ENCODE data around the gene LTC4S.
A peak's percentile ranks its signal among the peaks of the same experiment; 100 is the strongest.
"Not testable (repeated sequence)": the region's sequence is repeated elsewhere in the genome, so short reads cannot be mapped to it uniquely, and the experiment has no call there.

The LTC4S gene

DNA sequence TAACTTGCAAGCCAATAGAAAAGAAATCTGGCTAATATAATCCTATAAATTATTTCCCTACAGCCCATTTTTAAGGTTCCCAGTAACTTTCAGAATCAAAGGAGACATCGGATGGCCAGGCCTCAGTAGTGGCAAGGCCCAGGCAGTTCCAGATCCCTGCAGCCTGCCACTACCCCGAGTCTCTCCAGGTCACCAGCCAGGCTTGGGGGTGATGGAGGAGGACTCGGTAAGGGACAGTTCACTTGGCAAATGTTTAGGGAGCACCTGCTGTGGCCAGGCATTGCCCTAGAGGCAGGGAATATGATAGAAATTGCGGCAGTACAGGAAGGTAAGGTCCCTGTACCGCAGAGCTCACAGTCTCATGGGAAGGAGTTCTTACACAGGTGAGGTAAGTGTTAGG lies 15.2 kb upstream of the LTC4S start:
- TF ChIP-seq ZNF274 (IDR thresholded peaks at IDR 0.05; ENCODE audit: low read depth, low read length): no peak
- H3K4me3 ChIP-seq (ENCODE audit: low read length): no peak overlapping the region

DNA sequence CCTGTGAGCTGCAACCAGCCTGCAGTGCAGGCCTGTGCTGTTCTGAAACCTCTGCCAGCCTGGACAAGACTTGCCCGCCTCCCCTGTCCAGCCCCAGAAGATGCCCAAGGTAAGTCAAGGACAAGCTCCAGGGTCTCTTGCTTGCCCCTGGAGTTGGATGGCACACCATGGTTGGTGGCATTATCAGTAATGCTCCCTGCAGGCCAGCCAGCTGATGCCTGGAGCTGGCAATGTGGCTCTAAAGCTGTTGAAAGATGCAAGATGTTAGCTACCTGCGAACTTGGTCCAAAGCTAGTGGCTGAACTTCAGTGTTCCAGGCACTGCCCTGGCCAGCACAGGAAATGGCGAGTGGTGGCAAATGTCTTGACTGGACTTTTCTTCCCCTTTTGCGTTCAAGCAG lies 14.0 kb upstream of the LTC4S start:
- no peak overlapping the region for H3K4me3 ChIP-seq (ENCODE audit: low read length)
- TF ChIP-seq ZNF274 (IDR thresholded peaks at IDR 0.05; ENCODE audit: low read depth, low read length): no peak

DNA sequence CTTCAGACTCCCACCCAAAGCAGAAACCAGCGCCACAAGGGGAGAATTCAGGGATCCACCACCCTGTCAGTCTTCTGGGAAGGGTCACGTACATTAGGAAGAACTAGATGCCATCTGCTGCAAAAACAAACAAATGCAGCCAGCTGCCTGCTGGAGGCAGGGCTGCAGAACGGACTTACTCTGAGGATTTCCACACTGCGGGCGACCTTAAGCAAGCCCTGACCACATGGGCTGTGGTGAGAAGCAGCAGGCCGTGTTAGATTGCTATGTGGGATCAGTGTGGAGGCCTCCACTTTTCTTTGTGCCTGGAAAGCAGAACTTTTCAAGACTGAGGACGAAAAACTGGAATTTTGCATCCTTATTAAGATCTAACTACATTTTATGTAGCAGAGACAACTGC lies 13.4 kb upstream of the LTC4S start:
- TF ChIP-seq ZNF274 (IDR thresholded peaks at IDR 0.05; ENCODE audit: low read depth, low read length): no peak
- H3K4me3 ChIP-seq (ENCODE audit: low read length): no peak overlapping the region

DNA sequence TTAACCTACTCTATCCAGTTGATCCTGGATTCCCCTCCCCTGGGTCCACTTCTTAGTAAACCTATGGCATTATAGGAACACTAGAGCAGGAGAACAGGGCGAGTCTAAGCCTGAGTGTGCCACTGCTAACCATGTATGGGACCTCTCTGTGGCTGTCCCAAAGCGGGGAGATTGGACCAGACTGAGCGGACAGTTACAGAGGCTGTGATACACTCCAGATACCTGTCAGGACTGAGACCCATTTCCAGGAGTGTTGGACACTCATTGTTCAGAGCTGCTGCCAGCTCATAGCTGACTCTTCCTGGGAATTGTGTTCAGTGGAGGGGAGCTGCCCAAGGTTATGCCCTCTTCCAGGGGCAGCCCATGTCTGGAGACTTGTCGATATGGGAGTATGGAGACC lies 11.9 kb upstream of the LTC4S start:
- no peak for TF ChIP-seq ZNF274 (IDR thresholded peaks at IDR 0.05; ENCODE audit: low read depth, low read length)
- no peak overlapping the region for H3K4me3 ChIP-seq (ENCODE audit: low read length)

DNA sequence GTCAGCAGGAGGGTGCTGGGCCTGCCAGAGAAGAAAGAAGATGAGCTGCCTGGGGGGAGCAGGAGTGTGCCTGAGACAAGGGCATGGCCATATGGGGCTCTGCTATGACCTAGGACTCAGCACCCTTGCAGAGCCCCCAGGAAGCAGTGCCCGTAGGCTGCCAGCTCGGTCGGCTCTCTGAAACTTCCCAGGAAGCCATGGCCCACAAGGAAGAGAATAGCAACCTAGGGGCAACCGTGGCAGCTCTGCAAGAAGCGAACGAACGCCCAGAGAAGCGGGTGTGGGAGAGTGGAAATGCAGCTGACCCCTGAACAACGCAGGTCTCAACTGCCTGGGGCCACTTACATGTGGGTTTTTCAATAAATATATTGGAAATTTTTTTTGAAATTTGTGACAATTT lies 10.7 kb upstream of the LTC4S start:
- no peak overlapping the region for H3K4me3 ChIP-seq (ENCODE audit: low read length)
- TF ChIP-seq ZNF274 (IDR thresholded peaks at IDR 0.05; ENCODE audit: low read depth, low read length): no peak

DNA sequence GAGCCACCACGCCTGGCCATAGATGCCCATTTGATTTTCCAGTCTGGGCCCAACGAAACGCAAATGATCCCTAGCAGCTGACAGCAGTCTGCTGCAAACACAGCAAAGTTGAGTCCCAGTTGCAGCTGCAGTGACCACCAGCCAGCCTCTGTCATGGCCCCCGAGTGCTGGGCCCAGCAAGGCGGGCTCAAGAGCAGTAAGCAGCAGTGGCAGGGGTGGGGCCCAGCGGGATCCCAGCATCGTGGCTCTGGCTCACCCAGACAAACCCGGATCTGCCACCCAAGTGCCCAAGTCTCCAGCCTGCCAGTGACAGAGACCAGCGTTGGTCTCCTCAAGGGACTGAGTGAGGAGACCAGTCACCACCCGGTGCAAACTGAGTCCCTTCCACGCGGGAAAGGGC lies 6.9 kb upstream of the LTC4S start:
- no peak overlapping the region for H3K4me3 ChIP-seq (ENCODE audit: low read length)
- no peak for TF ChIP-seq ZNF274 (IDR thresholded peaks at IDR 0.05; ENCODE audit: low read depth, low read length)

DNA sequence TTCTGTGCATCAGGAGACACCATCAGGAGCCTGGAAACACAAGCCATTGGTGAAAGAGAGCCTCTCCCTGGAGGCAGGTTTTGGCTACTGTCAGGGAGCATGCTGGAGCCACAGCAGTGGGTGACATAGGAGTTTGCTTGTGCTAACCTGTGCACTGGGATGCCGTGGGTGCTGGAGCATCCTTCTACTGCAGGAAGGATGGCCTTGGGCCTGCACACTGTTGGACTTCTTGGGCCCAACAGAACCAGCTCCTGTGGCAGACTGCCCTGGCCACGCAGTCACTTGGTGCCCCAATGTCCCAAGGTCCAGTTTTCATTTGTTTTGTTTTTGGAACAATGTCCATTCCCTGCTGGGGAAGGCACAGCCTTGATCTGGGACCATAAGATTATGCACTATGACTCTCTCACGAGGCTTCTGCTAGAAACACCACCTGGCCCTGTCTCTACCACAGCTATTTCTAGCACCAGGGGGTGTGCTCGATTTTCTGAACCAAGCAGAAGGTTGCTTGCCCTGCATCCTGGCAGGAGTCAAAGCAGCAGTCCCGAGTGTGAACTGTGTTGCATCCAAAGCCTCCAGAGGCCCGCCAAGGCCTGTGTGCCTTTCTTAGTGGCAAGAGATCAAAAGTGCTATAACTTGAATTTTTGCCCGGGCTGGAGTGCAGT lies 5.5 kb upstream of the LTC4S start:
- no peak overlapping the region for H3K4me3 ChIP-seq (ENCODE audit: low read length)
- TF ChIP-seq ZNF274 (IDR thresholded peaks at IDR 0.05; ENCODE audit: low read depth, low read length): no peak

DNA sequence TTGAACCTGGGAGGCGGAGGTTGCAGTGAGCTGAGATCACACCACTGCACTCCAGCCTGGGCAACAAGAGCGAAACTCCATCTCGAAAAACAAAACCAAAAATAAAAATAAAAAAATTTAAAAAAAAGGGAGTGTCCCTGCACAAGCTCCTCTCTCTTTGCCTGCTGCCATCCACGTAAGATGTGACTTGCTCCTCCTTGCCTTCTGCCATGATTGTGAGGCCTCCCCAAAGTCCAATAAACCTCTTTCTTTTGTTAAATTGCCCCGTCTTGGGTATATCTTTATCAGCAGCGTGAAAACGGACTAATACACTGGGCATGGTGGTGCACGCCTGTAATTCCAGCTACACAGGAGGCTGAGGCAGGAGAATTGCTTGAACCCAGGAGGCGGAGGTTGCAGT lies 4.5 kb upstream of the LTC4S start:
- H3K4me3 ChIP-seq (ENCODE audit: low read length): not testable (repeated sequence)

DNA sequence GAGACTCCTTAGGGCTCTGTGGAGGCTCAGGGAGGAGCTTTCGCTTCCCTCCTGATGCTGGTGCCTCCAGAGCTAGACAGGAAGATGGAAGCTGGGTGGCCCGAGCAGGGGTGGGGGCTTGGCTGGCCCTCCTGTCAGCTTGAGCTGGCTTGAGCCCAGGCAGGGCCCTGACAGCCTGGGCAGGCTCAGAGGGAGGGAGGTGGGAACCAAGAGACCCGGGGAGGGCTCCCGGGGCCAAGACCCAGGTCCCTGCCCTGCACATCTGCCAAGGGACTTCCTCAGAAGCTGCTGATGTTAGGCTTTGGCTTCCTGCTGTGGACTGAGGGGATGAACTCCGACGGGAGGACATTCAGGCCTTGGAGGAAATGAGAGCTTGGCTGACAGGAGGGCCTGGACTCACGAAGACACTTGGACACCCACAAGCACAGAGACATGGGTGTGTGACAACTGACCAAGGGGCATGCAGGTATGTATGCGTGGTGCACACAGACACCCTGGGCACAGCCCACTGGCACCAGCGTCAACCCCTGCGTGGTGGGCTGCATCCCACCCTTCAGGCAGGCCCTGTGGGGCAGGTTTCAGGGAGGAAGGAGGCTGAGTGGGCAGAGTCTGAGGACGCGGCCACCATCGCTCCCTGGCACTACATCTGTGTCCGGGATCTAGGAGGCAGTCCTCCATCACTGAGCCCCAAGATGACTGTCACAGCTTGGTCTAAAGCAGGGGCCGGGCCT lies 1.7 kb upstream of the LTC4S start:
- no peak overlapping the region for H3K4me3 ChIP-seq (ENCODE audit: low read length)
- no peak for TF ChIP-seq ZNF274 (IDR thresholded peaks at IDR 0.05; ENCODE audit: low read depth, low read length)

DNA sequence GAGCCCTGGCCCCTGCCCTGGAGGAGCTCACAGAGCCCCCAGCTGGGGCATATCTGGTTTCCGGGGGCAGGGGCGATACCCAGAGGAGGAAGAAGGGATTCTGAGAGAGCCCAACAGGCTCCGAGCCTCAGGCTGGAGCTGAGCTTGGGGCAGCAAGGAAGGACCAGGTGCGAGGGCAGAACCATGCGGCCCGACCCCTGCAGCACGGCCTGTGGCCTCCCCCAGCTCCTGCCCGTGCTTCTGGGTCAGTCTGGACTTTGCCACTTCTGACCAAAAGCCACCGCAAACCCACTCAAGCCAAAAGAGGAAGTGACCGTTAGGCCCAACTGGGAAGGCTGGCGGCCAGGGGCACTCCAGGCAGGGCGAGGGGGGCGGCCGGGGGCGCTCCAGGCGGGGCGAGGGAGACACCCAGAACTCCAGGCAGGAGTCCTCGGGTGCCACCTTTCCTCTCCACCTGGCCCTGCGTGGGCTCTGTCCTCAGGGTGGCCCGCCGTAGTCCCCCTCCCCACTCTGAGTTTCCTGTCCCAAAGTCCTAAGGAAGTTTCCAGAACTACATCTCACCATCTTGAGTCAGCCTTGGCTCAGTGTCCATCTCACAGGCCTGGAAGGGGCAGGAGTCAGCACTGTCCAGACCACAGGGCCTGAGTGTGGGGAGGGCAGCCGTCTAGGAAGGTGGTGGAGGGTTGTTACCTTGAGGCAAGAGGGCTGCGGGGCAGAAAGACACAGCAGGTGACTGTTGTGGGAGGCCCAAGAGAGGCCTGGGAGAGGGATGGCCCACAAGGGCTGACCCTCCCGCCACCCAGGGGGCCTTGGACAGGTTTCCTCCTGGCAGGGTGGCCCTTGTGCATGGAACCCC lies 946 bp upstream of the LTC4S start:
- TF ChIP-seq ZNF274 (IDR thresholded peaks at IDR 0.05; ENCODE audit: low read depth, low read length): no peak
- no peak overlapping the region for H3K4me3 ChIP-seq (ENCODE audit: low read length)

DNA sequence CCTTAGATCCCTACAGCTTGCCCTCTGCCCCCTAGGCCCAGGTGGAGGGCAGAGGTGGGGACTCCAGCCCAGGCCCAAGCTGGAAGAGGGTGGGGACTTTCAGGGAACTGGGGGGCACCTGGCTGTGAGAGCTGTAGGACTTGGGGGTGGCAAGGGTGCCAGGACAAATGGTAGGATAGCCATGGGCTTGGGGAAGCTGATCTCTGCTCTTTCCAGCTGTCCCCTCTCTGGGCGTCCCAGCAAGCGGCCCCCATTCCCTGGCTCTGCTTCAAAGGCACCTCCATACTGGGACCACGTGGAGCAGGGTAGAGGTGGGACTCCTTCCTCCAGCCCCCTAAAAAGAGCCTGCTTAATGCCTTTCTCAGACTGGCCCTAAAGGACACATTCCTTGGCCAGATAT lies 385 bp downstream of the LTC4S start:
- H3K4me3 ChIP-seq (ENCODE audit: low read length): no peak overlapping the region
- no peak for TF ChIP-seq ZNF274 (IDR thresholded peaks at IDR 0.05; ENCODE audit: low read depth, low read length)

DNA sequence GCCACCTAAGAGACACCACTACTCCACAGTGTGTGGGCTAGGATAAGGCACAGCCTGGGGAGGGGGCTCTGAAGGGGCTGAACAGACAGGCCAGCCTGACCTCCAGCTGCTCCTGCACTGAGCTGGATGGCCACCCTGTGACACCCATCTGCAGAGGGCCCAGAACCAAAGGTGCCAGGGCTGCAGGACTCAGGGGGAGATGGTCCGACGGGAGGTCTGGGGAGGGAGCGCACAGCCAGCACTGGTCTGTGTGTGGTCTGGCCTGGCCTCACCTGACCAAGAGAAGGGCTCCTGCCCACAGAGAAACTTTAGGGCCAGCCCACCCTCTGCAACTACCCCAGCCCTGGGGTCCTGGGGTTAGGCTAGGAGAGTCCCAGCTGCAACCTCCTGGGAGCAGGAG lies 789 bp downstream of the LTC4S start:
- no peak overlapping the region for H3K4me3 ChIP-seq (ENCODE audit: low read length)
- no peak for TF ChIP-seq ZNF274 (IDR thresholded peaks at IDR 0.05; ENCODE audit: low read depth, low read length)

DNA sequence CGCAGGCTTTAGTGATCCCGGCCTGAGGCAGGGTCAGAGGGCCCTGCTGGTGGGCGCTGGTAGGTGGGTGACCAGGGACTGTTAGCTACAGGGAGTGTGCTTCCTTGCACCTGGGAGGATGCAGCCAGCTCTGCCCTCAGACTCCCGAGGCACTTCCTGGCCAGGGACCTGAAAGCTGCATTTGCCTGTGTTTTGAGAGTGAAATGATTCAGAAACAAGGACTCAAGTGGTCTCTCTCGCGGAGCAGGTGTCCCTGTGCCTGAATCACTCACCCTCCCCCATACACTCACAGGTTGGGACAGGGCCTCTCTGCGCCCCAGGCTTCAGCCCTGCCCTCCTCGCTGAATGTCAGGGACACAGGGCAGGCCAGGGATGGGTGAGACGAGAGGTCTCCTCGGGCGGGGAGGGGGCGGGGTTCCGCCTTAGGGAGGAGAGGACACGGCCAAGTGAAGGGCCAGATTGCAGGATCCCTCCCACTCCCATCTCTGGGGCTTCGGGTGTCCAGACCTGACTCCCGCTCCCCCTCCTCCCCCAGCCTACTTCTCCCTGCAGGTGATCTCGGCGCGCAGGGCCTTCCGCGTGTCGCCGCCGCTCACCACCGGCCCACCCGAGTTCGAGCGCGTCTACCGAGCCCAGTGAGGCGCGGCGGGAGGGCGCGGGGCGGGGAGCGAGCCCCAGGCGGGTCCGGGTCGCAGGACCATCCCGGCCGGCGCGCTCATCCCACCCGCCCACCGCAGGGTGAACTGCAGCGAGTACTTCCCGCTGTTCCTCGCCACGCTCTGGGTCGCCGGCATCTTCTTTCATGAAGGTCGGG lies 1.5 kb downstream of the LTC4S start:
- peak overlapping the region; percentile 59; the same call in 1 of the 2 replicates for H3K4me3 ChIP-seq (ENCODE audit: low read length)
- no peak for TF ChIP-seq ZNF274 (IDR thresholded peaks at IDR 0.05; ENCODE audit: low read depth, low read length)
